Jurkat, Clone E6-1 (cell line): ENCODE results near the gene PC.
A peak's percentile ranks its signal among the peaks of the same experiment; 100 is the strongest.
"Not testable (repeated sequence)": the region's sequence is repeated elsewhere in the genome, so short reads cannot be mapped to it uniquely, and the experiment has no call there.

Experiments
- DNase-seq: peaks from one replicate; pipeline ENCODE4 v3.0.0-alpha.2; 2011; ENCODE audit warnings: low read depth, low spot score
- H3K4me3 ChIP-seq: 2 replicates; pipeline ENCODE4 v1.5.1; 2011; ENCODE audit warnings: mild to moderate bottlenecking, low read length, control low read depth, moderate library complexity

PC gene

GRCh38 chr11:66962247-66962646 lies 4.1 kb upstream of the PC start:
- no peak for DNase-seq
- H3K4me3 ChIP-seq = no peak overlapping the region

DNA sequence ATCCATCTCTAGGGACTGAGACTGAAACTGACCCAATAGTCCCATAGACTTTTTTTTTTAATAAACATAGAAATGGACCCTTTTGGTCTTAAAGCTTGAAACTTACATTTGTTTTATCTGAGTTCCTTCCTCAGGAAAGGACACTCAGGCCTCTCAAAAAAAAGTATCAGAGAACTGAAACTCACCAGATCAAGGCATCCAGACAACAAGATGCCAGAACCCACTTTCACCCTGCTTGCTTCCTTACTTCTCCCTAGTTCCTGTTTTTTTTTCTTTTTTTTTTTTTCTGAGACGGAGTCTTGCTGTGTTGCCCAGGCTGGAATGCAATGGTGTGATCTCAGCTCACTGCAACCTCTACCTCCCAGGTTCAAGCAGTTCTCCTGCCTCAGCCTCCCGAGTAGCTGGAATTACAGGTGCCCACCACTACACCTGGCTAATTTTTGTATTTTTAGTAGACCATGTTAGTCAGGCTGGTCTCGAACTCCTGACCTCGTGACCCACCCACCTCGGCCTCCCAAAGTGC lies 3.6 kb upstream of the PC start:
- H3K4me3 ChIP-seq, DNase-seq: not testable (repeated sequence)

DNA sequence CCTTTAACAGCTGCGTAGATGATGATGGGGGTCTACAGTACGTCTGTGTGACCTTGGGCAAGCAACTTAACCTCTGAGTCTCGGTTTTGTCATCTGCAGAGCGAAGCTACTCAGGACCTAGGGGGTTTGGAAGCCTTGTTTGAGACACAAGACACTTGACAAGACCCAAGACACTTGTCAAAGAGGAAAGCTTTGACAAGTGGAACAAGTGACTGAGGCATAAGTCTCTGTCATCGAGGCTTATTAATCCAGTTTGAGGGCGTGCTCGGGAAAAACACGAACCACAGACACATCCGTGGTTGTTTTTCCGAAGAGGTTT lies 732 bp upstream of the PC start:
- peak overlapping the region; percentile 63 for H3K4me3 ChIP-seq

GRCh38 chr11:66957971-66958231 lies 282 bp downstream of the PC start:
- H3K4me3 ChIP-seq = peak overlapping the region; percentile 63
- DNase-seq = no peak

More for the DNA sequence above, 732 bp upstream of the PC start:
- no peak for DNase-seq

- H3K4me3 ChIP-seq = no peak overlapping the region
Observed at GRCh38 chr11:66956689-66957290, 1.4 kb downstream of the PC start.

GRCh38 chr11:66953081-66953833 lies 4.9 kb downstream of the PC start:
- DNase-seq = no peak
- no peak overlapping the region for H3K4me3 ChIP-seq

More at GRCh38 chr11:66956689-66957290, 1.4 kb downstream of the PC start:
- DNase-seq = no peak

DNA sequence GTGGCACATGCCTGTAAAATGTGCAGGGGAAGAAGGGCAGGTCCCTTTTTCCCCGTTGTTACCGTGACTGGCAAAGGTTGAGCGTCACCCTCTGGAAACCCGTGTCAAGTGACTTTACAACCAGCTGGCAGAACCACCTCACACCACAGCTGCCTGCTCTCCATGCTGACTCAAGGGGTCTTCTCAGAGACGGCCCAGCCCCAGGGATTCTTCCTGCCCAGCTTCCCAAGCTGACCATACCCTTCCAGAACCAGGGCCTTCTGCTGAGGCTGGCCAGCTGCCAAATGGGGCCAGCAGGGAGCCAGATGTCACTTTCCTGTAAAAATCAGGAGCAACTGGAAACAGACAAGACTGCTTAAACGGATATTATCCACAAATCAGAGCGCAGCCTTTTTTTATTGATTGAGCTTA lies 6.3 kb downstream of the PC start:
- no peak for DNase-seq
- H3K4me3 ChIP-seq = no peak overlapping the region

DNA sequence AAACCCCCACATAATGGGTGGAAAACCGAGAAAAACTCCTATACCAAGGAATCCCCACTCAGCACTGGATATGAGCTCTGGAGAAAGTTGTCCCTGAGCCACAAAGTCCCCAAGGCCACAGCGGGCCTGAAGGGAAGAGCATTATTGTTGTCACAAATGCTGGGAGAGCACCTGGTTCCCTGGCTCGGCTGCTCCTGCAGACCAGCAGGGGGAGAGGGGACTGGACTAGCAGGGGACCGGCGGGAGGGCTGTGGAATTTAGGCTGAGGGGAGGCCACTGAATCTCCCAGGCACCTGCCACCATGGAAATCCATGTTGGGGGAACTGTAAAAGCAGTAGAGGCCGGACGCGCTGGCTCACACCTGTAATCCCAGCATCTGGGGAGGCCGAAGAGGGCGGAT lies 7.0 kb downstream of the PC start:
- no peak for DNase-seq
- H3K4me3 ChIP-seq = no peak overlapping the region

- no peak for DNase-seq
- no peak overlapping the region for H3K4me3 ChIP-seq
Observed at GRCh38 chr11:66950112-66950535, 8.1 kb downstream of the PC start.

GRCh38 chr11:66938582-66939135 lies 19.5 kb downstream of the PC start:
- no peak for DNase-seq
- no peak overlapping the region for H3K4me3 ChIP-seq

DNA sequence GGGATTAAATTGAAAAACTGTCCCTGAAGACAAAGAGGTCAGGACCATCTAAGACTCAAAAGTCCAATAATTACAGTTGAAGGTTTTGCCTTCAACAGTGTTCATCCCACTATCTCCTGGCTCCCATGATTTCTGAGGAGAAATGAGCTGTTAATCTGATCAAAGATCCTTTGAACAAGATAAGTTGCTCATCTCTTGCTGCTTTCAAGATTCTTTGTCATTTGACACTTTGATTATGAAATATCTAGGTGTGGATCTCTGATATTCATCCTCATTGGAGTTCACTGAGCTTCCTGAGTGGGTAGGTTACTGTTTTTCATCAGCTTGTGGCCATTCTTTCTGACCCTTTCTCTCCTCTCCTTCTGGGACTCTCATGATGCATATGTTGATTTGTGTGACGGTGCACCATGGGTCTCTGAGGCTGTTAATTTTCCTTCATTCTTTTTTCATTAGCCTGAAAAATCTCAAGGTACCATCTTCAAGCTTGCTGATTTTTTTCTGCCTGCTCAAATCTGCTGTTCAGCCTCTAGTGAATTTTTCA lies 20.9 kb downstream of the PC start:
- no peak overlapping the region for H3K4me3 ChIP-seq
- DNase-seq = no peak

DNA sequence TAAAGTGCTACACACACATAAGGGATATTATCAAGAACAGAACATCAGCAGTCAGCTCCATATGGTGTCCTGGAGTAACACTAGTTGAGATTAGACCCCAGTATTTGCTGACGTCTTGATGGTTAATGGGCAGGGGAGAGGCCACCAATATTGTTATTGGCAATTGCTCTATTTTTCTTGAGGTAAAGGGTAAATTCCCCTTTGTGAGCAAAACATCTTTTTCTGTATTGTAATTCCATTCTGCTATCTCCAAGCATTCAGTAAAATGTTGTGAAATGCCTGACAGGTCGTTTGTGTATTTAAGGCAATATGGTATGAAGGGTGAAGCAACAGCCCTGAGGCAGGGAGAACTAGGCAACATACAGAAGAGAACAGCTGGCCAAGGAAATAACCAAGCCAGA lies 21.9 kb downstream of the PC start:
- H3K4me3 ChIP-seq = no peak overlapping the region
- DNase-seq = no peak

GRCh38 chr11:66934950-66935779 lies 23.0 kb downstream of the PC start:
- H3K4me3 ChIP-seq = no peak overlapping the region
- DNase-seq = no peak

DNA sequence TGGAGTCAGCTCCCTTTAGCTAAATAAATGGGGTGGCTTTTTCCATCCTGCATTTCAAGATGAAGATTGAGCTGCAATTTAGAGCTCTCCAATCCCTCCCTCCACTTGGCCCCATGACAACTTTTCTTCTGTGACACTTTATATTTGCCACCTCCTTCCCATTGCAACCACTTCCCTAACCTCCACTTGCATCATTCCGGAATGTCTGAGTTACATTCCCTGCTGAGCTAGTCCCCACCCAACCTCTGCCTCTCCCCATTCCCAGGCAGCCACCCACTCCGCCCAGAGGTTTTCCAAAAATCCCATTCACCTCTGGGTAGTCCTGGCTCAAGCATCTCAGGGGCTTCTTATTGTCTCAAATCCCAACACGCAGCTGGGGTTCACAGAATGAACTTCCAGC lies 24.7 kb downstream of the PC start:
- DNase-seq = no peak
- H3K4me3 ChIP-seq = no peak overlapping the region

- DNase-seq = no peak
- H3K4me3 ChIP-seq = no peak overlapping the region
Observed at GRCh38 chr11:66932543-66932942, 25.6 kb downstream of the PC start.

DNA sequence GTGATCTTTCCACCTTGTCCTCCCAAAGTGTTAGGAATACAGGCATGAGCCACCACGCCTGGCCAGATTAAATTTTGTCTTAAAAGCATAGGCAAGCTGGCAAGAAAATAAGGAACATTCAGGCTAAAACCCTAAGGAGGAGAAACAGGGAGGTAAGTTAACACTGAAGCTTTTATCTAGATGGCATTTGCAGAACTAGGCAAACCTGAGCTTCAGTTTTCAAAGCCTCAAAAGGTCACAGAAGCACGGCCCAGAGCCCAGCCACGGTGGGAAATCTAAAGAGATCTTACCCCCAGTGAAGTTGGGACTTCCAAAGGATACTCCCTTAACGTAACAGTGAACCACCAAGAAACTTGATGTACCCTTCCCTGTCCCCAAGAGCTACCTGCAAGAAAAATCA lies 28.4 kb downstream of the PC start:
- H3K4me3 ChIP-seq = no peak overlapping the region
- no peak for DNase-seq

DNA sequence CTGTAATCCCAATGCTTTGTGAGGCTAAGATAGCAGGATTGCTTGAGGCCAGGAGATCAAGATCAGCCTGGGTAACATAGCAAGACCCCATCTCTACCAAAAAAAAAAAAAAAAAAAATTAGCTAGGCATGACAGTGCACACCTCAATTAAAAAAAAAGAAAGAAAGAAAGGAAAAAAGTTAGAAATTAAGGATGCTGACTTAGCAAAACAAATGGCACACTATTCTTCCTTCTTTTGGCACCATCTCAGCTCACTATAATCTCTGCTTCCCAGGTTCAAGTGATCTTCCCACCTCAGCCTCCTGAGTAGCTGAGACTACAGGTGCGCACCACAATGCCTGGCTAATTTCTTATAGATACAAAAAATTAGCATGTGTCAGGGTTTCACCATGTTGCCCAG lies 33.9 kb downstream of the PC start:
- DNase-seq = no peak
- H3K4me3 ChIP-seq = no peak overlapping the region

GRCh38 chr11:66922551-66922950 lies 35.6 kb downstream of the PC start:
- H3K4me3 ChIP-seq = no peak overlapping the region
- DNase-seq = no peak

GRCh38 chr11:66920978-66921784 lies 37.0 kb downstream of the PC start:
- no peak for DNase-seq
- no peak overlapping the region for H3K4me3 ChIP-seq
